ENCODE data around the gene SPATA16.

DNA sequence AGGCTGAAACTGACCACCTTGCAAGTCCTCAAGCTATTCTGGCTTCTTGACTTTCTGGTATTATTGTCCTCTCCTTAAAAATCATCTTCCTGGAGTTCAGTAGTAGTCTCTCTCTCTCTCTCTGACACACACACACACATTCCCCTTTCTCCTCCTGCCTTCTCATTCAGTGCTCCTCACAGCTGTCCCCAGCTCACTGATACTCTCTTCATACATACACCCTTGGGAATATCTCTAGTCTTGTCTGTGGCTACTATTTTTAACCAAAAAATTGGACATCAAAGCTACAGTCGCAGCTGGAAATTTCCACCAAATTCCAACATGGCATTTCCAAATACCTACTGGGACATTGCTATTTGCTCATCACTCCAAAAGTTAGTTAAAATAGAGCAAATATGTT lies 211.6 kb downstream of the SPATA16 start:
- TF ChIP-seq, protein P1, sequence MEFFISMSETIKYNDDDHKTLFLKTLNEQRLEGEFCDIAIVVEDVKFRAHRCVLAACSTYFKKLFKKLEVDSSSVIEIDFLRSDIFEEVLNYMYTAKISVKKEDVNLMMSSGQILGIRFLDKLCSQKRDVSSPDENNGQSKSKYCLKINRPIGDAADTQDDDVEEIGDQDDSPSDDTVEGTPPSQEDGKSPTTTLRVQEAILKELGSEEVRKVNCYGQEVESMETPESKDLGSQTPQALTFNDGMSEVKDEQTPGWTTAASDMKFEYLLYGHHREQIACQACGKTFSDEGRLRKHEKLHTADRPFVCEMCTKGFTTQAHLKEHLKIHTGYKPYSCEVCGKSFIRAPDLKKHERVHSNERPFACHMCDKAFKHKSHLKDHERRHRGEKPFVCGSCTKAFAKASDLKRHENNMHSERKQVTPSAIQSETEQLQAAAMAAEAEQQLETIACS (CRISPR knock-in tag; IDR thresholded peaks at IDR 0.05): no peak
- no peak for TF ChIP-seq ZFP36 (IDR thresholded peaks at IDR 0.05; ENCODE audit: borderline replicate concordance, low read depth, low read length, partially characterized antibody)
- TF ChIP-seq, protein P2, sequence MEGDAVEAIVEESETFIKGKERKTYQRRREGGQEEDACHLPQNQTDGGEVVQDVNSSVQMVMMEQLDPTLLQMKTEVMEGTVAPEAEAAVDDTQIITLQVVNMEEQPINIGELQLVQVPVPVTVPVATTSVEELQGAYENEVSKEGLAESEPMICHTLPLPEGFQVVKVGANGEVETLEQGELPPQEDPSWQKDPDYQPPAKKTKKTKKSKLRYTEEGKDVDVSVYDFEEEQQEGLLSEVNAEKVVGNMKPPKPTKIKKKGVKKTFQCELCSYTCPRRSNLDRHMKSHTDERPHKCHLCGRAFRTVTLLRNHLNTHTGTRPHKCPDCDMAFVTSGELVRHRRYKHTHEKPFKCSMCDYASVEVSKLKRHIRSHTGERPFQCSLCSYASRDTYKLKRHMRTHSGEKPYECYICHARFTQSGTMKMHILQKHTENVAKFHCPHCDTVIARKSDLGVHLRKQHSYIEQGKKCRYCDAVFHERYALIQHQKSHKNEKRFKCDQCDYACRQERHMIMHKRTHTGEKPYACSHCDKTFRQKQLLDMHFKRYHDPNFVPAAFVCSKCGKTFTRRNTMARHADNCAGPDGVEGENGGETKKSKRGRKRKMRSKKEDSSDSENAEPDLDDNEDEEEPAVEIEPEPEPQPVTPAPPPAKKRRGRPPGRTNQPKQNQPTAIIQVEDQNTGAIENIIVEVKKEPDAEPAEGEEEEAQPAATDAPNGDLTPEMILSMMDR (CRISPR knock-in tag; IDR thresholded peaks at IDR 0.05): no peak
- no peak for TF ChIP-seq SMAD1 (CRISPR knock-in tag; IDR thresholded peaks at IDR 0.05; ENCODE audit: borderline replicate concordance, low read depth)
- no peak for TF ChIP-seq TEAD3 (CRISPR knock-in tag; optimal IDR thresholded peaks at IDR 0.05; ENCODE audit: borderline replicate concordance)
- TF ChIP-seq, protein P3, sequence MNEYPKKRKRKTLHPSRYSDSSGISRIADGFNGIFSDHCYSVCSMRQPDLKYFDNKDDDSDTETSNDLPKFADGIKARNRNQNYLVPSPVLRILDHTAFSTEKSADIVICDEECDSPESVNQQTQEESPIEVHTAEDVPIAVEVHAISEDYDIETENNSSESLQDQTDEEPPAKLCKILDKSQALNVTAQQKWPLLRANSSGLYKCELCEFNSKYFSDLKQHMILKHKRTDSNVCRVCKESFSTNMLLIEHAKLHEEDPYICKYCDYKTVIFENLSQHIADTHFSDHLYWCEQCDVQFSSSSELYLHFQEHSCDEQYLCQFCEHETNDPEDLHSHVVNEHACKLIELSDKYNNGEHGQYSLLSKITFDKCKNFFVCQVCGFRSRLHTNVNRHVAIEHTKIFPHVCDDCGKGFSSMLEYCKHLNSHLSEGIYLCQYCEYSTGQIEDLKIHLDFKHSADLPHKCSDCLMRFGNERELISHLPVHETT (CRISPR knock-in tag; conservative IDR thresholded peaks at IDR 0.05): no peak
- no peak for TF ChIP-seq TBL1XR1 (IDR thresholded peaks at IDR 0.05; ENCODE audit: borderline replicate concordance, low read length, partially characterized antibody)
